Measurements from ENCODE around the gene TMEM139. TPM values are rescaled to one million over a fixed set of nuclear protein-coding genes. Genes with fewer than 3 reads are reported as not detected.
A peak's percentile ranks its signal among the peaks of the same experiment; 100 is the strongest.

TMEM139 gene
- polyA plus RNA-seq, 1 of the 3 experiments (the other 2 are of a cell fraction) = 0.05 TPM

DNA sequence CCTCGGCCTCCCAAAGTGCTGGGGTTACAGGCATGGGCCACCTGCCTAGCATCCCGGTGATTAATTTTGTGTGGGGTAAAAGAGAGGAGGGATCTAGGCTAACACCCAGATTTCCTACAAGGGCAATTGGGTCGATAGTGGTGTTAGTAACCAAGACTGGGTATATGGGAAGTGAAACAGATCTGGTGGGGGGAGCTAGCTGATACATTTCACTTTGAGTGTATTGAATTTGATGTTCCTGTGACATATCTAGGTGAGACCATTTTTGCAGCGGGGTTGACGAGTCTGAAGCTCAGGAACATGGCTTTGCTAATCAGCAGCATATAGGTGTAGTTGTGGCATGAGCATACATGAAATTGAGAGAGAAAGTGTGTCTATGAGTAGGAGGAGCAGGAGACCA lies 43.1 kb downstream of the TMEM139 start (continued):
- TF ChIP-seq, protein P1, sequence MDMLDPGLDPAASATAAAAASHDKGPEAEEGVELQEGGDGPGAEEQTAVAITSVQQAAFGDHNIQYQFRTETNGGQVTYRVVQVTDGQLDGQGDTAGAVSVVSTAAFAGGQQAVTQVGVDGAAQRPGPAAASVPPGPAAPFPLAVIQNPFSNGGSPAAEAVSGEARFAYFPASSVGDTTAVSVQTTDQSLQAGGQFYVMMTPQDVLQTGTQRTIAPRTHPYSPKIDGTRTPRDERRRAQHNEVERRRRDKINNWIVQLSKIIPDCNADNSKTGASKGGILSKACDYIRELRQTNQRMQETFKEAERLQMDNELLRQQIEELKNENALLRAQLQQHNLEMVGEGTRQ (IDR thresholded peaks at IDR 0.05; ENCODE audit: borderline replicate concordance, low read depth, low read length) = no peak
- TF ChIP-seq, protein P2, sequence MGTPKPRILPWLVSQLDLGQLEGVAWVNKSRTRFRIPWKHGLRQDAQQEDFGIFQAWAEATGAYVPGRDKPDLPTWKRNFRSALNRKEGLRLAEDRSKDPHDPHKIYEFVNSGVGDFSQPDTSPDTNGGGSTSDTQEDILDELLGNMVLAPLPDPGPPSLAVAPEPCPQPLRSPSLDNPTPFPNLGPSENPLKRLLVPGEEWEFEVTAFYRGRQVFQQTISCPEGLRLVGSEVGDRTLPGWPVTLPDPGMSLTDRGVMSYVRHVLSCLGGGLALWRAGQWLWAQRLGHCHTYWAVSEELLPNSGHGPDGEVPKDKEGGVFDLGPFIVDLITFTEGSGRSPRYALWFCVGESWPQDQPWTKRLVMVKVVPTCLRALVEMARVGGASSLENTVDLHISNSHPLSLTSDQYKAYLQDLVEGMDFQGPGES (IDR thresholded peaks at IDR 0.05; ENCODE audit: low read depth, low read length) = no peak
- no peak for TF ChIP-seq SIN3A (IDR thresholded peaks at IDR 0.05; ENCODE audit: borderline replicate concordance, low read depth, low read length)

DNA sequence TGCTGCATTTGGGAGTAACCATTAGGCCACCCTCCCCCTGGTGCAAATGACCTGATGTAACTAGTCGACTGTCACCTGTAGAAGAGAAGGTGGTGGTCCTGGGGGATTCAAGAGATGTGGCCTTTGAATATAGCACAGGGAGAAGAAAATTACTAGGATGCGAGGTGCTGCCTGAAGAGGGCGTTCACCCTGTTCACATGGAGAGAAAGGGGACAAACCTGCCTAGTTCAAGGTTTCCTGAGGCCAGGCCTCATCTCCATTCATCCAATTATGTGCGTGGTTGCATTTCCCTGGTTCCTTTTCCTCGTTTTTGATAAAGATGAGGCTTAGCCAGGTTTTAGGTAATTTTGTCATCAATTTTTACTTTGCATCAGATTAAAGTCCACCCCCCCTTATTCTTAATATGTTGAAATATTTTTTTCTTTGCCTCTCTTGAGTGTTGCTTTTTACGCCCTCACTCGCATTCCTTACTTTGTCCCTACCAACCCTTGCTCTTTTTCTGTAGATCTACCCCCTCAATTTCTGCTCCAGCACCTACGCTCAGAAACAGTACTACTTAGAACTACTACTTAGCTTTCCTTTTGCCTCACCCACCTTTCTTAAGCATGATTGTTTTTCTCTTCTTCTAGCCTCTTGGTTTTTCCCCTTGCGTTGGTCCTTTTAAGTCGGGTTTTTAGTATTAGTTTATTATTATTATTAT lies 44.9 kb downstream of the TMEM139 start:
- CTCF ChIA-PET = interaction anchor here (0.7 to 2.4 kb wide), 6 partner anchors 11 to 89 kb away, joined by 3 to 5 read pairs (median 4); no protein-coding TSS in a partner anchor
- Histone ChIP-seq H3K4me3 (ENCODE audit: low read depth in 2 of 2, low read length in 1 of 2) (no peak overlapping the region), H3K4me2 (no peak overlapping the region), H3K9me2 (no peaks in the 10 kb centered on the region), H3K27ac (ENCODE audit: low read depth in 2 of 2, low read length in 1 of 2) (no peak overlapping the region), H4K20me1 (ENCODE audit: insufficient read depth) (no peaks in the 10 kb centered on the region), H3K79me2 (ENCODE audit: insufficient read depth) (no peaks in the 10 kb centered on the region), H3K36me3 (replicated peaks in 1 of 2; ENCODE audit: control insufficient read depth in 1 of 2, insufficient read depth in 2 of 2, low read length in 1 of 2) (no peaks in the 10 kb centered on the region), H3K9me3 (no peaks in the 10 kb centered on the region), H3K4me1 (ENCODE audit: control insufficient read depth in 1 of 2, insufficient read depth in 2 of 2, low read depth in 1 of 2, low read length in 1 of 2) (peaks cover 0 to 3% of the 10 kb centered on the region in 2 experiments; a peak in 1 of 4 replicates), H3K27me3 (ENCODE audit: insufficient read depth) (no peaks in the 10 kb centered on the region), H3F3A (replicated peaks; ENCODE audit: insufficient read depth) (peaks cover 6% of the 10 kb centered on the region), H2AFZ (ENCODE audit: low read depth) (no peak overlapping the region), H3K9ac (no peak overlapping the region)
- no peak for DNase-seq
- 80% methylated on average over 10 of the region's 10 CpGs for WGBS (ENCODE audit: low lambda C conversion rate)
- TF ChIP-seq, protein P3, sequence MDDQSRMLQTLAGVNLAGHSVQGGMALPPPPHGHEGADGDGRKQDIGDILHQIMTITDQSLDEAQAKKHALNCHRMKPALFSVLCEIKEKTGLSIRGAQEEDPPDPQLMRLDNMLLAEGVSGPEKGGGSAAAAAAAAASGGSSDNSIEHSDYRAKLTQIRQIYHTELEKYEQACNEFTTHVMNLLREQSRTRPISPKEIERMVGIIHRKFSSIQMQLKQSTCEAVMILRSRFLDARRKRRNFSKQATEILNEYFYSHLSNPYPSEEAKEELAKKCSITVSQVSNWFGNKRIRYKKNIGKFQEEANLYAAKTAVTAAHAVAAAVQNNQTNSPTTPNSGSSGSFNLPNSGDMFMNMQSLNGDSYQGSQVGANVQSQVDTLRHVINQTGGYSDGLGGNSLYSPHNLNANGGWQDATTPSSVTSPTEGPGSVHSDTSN (IDR thresholded peaks at IDR 0.05) = no peak
- TF ChIP-seq TAF1 (IDR thresholded peaks at IDR 0.05; ENCODE audit: borderline replicate concordance, low read depth, low read length) (no peak), JUND (IDR thresholded peaks at IDR 0.05) (no peak), CTCF (IDR thresholded peaks at IDR 0.05) (peak; percentile 28; the same call in 1 of the 2 replicates), FOXJ3 (CRISPR knock-in tag; IDR thresholded peaks at IDR 0.05) (no peak)
- POLR2A ChIA-PET = interaction anchor here (1.0 kb wide), 1 partner anchor 40 kb away, joined by 3 read pairs; no protein-coding TSS in a partner anchor
